GM18861 (cell line): ENCODE measurements around the gene ENTPD8.

Source experiments
- ATAC-seq: cut with Tn5 transposase; IDR thresholded peaks from one replicate; pipeline ENCODE4 v1.9.1; 2021; ENCODE audit not compliant: unreplicated experiment

Gene ENTPD8

GRCh38 chr9:137441289-137441934 is at the start of gene ENTPD8:
Gene ENTPD8 (minus strand): TSS chr9:137441357. CDS start chr9:137438285, 3,072 bp downstream.
- no peak for ATAC-seq

GRCh38 chr9:137490532-137491186 is 49.5 kb upstream of the ENTPD8 start:
- no peak for ATAC-seq

GRCh38 chr9:137488906-137489305 is 47.7 kb upstream of the ENTPD8 start:
- no peak for ATAC-seq

GRCh38 chr9:137488327-137488653 is 47.1 kb upstream of the ENTPD8 start:
- ATAC-seq: no peak

- no peak for ATAC-seq
Observed at GRCh38 chr9:137487454-137488326, 46.5 kb upstream of the ENTPD8 start.

- no peak for ATAC-seq
Observed at GRCh38 chr9:137486545-137487453, 45.6 kb upstream of the ENTPD8 start.

GRCh38 chr9:137486141-137486490 is 45.0 kb upstream of the ENTPD8 start:
- ATAC-seq: no peak

GRCh38 chr9:137485343-137486140 is 44.4 kb upstream of the ENTPD8 start:
- ATAC-seq: no peak

GRCh38 chr9:137484551-137485315 is 43.6 kb upstream of the ENTPD8 start:
- ATAC-seq: no peak

- ATAC-seq: no peak
Observed at GRCh38 chr9:137482094-137482781, 41.1 kb upstream of the ENTPD8 start.

GRCh38 chr9:137480686-137481683 is 39.8 kb upstream of the ENTPD8 start:
- no peak for ATAC-seq

GRCh38 chr9:137479892-137480685 is 38.9 kb upstream of the ENTPD8 start:
- no peak for ATAC-seq

GRCh38 chr9:137478962-137479861 is 38.1 kb upstream of the ENTPD8 start:
- no peak for ATAC-seq

- no peak for ATAC-seq
Observed at GRCh38 chr9:137478613-137478961, 37.4 kb upstream of the ENTPD8 start.

GRCh38 chr9:137477778-137478612 is 36.8 kb upstream of the ENTPD8 start:
- no peak for ATAC-seq
